HepG2 (cell line): ENCODE results near the gene DIP2C. TPM values are rescaled to one million over a fixed set of nuclear protein-coding genes. Genes with fewer than 3 reads are reported as not detected.

ENCODE experiments used
- ATAC-seq: fragments of 200-7000 bp; cut with Tn5 transposase; 3 replicates; pipeline ENCODE4 v1.9.1; 2020; ENCODE audit warnings: mild to moderate bottlenecking, moderate library complexity
- BruUV-seq: library from RNA; stranded (reverse); fragments of 400-500 nt; replicated peaks from 2 replicates; lab custom pipeline; 2021; lab: Mats Ljungman, UMichigan
- CTCF ChIA-PET: fragments of 300-600 bp; formaldehyde crosslinking; extraction: SDS; loops from one replicate; lab custom pipeline; 2021; ENCODE audit warnings: low total read pairs, inconsistent platforms, low intra/inter-chr PET ratio; lab: Yijun Ruan, JAX
- POLR2A ChIA-PET: fragments of 350-600 bp; sonication (Branson Sonifier 250); formaldehyde crosslinking; loops from one replicate; lab custom pipeline; 2020; ENCODE audit warnings: antibody characterized with exemption, inconsistent platforms; lab: Yijun Ruan, JAX
- DNase-seq: peaks from one replicate; pipeline ENCODE4 v3.0.0-alpha.2; 2015; ENCODE audit warnings: low spot score
- FAIRE-seq: peaks from 3 replicates; lab custom pipeline; 2011; peaks lifted over from hg19 to GRCh38; lab: Jason Lieb, UNC
- H2AFZ ChIP-seq: one replicate; pipeline ENCODE4 v1.6.1; 2011; ENCODE audit warnings: low read length, inconsistent platforms
- H3K27ac ChIP-seq: fragments of 300-600 bp; 3 replicates; pipeline ENCODE4 v1.8.0; 2011; ENCODE audit warnings: mixed run types, mild to moderate bottlenecking, mixed read lengths, low read length, inconsistent platforms; ENCODE audit not compliant: insufficient read depth; ENCODE audit errors: extremely low read length
- H3K27me3 ChIP-seq, 2 experiments: fragments of 200-600 bp in 1 of 2; 2 replicates in 1 of 2; 3 replicates in 1 of 2; pipeline versions ENCODE4 v1.6.0 to v1.8.0; 2011; ENCODE audit warnings: low read length in 2 of 2, mild to moderate bottlenecking in 2 of 2, moderate library complexity in 2 of 2, inconsistent platforms in 1 of 2; ENCODE audit not compliant: insufficient read depth in 2 of 2, control insufficient read depth in 1 of 2
- H3K36me3 ChIP-seq, 2 experiments: fragments of 200-600 bp in 1 of 2; replicated peaks in 1 of 2; 2 replicates in 1 of 2; 3 replicates in 1 of 2; pipeline versions ENCODE4 v1.5.1 to v1.8.0; 2011; ENCODE audit warnings: low read length in 2 of 2, inconsistent platforms in 1 of 2; ENCODE audit not compliant: insufficient read depth in 2 of 2, control insufficient read depth in 1 of 2
- H3K4me1 ChIP-seq: 2 replicates; pipeline ENCODE4 v1.5.1; 2012; ENCODE audit warnings: low read length, inconsistent platforms; ENCODE audit not compliant: insufficient read depth
- H3K4me2 ChIP-seq: 2 replicates; pipeline ENCODE4 v1.6.0; 2011; ENCODE audit warnings: low read depth, low read length, inconsistent platforms
- H3K4me3 ChIP-seq, 3 experiments: fragments of 200-600 bp in 1 of 3; sonication (generic), shearing (Covaris generic) in 1 of 3; replicated peaks in 1 of 3; 2 replicates each; pipeline ENCODE4 v1.5.1; 2011 to 2016; ENCODE audit warnings: low read length in 3 of 3, inconsistent platforms in 2 of 3, low read depth in 2 of 3, mild to moderate bottlenecking in 2 of 3, control low read depth in 1 of 3, mixed read lengths in 1 of 3; ENCODE audit not compliant: insufficient read depth in 1 of 3
- H3K79me2 ChIP-seq: one replicate; pipeline ENCODE4 v1.6.1; 2011; ENCODE audit warnings: low read length, inconsistent platforms; ENCODE audit not compliant: insufficient read depth
- H3K9ac ChIP-seq: 2 replicates; pipeline ENCODE4 v1.6.0; 2011; ENCODE audit warnings: mild to moderate bottlenecking, low read depth, low read length, inconsistent platforms; ENCODE audit not compliant: insufficient read depth
- H3K9me3 ChIP-seq: 2 replicates; pipeline ENCODE4 v1.5.1; 2012; ENCODE audit warnings: mild to moderate bottlenecking, low read length
- H4K20me1 ChIP-seq: 2 replicates; pipeline ENCODE4 v1.6.0; 2011; ENCODE audit warnings: inconsistent platforms, mild to moderate bottlenecking, low read length, moderate library complexity; ENCODE audit not compliant: insufficient read depth
- AHDC1 ChIP-seq: sonication (generic); formaldehyde crosslinking; IDR thresholded peaks from 2 replicates; pipeline ENCODE4 v1.5.1; 2020; ENCODE audit warnings: mild to moderate bottlenecking, missing genetic modification reagents, borderline replicate concordance
- CENPT ChIP-seq: sonication (generic); formaldehyde crosslinking; IDR thresholded peaks from 2 replicates; pipeline ENCODE4 v1.8.0; 2022; ENCODE audit warnings: low read depth, mild to moderate bottlenecking, moderate library complexity, missing genetic modification reagents
- CREB3 ChIP-seq: sonication (generic); formaldehyde crosslinking; IDR thresholded peaks from 2 replicates; pipeline ENCODE4 v1.5.0; 2020; ENCODE audit warnings: missing genetic modification reagents
- MXD3 ChIP-seq: IDR thresholded peaks from 2 replicates; pipeline ENCODE4 v1.6.1; 2016; ENCODE audit warnings: mild to moderate bottlenecking, missing biosample characterization, missing genetic modification reagents
- NAIF1 ChIP-seq: sonication (generic); formaldehyde crosslinking; IDR thresholded peaks from 2 replicates; pipeline ENCODE4 v1.5.0; 2020; ENCODE audit warnings: mild to moderate bottlenecking, missing genetic modification reagents, borderline replicate concordance
- SNAI1 ChIP-seq: sonication (generic); formaldehyde crosslinking; IDR thresholded peaks from 2 replicates; pipeline ENCODE4 v1.5.0; 2020; ENCODE audit warnings: mild to moderate bottlenecking, missing genetic modification reagents, borderline replicate concordance
- SSRP1 ChIP-seq: IDR thresholded peaks from 2 replicates; pipeline ENCODE4 v1.6.1; 2016; ENCODE audit warnings: control low read depth
- STAT5B ChIP-seq: sonication (generic); formaldehyde crosslinking; IDR thresholded peaks from 2 replicates; pipeline ENCODE4 v1.4.0; 2020; ENCODE audit warnings: missing genetic modification reagents
- ZNF281 ChIP-seq: sonication (generic); formaldehyde crosslinking; IDR thresholded peaks from 2 replicates; pipeline ENCODE4 v1.4.0; 2020; ENCODE audit warnings: missing genetic modification reagents, borderline replicate concordance
- ZNF3 ChIP-seq: IDR thresholded peaks from 2 replicates; pipeline ENCODE4 v1.7.0; 2017; ENCODE audit warnings: inconsistent platforms
- ZNF441 ChIP-seq: sonication (generic); formaldehyde crosslinking; IDR thresholded peaks from 2 replicates; pipeline ENCODE4 v1.7.0; 2021; ENCODE audit warnings: missing genetic modification reagents, borderline replicate concordance
- ZNF562 ChIP-seq: sonication (generic); formaldehyde crosslinking; IDR thresholded peaks from 2 replicates; pipeline ENCODE4 v1.8.0; 2022; ENCODE audit warnings: missing genetic modification reagents, borderline replicate concordance
- ZNF607 ChIP-seq: sonication (generic); formaldehyde crosslinking; IDR thresholded peaks from 2 replicates; pipeline ENCODE4 v1.5.1; 2020; ENCODE audit warnings: missing genetic modification reagents, mild to moderate bottlenecking, borderline replicate concordance
- ZSCAN31 ChIP-seq: sonication (generic); formaldehyde crosslinking; IDR thresholded peaks from 2 replicates; pipeline ENCODE4 v1.5.0; 2020; ENCODE audit warnings: low read depth, mild to moderate bottlenecking, missing genetic modification reagents
- WGBS: methylation state at CpG from one replicate; pipeline ENCODE4 v1.1.6; 2017; ENCODE audit warnings: low lambda C conversion rate; 5-methylcytosine and 5-hydroxymethylcytosine counted together
- in situ Hi-C: cut with HindIII; loops from 2 replicates; pipeline ENCODE4 v1.10.0; 2017; ENCODE audit warnings: low pct_unique_long_range_greater_than_20kb; ENCODE audit not compliant: extremely low pct_ligation_motif_present
- intact Hi-C: fragments of 100-400 bp; cut with micrococcal nuclease; formaldehyde crosslinking; loops from one replicate; pipeline ENCODE4 v1.10.0; 2022; ENCODE audit not compliant: unreplicated experiment
- polyA plus RNA-seq, 8 experiments: library from polyadenylated mRNA; depleted of rRNA in 3 of 8; stranded (reverse) in 7 of 8; unstranded in 1 of 8; fragments of >200 nt; fragmentation: Illumina TruSeq in 4 of 8; extraction: Trizol in 4 of 8; gene quantifications; 2 replicates each; pipeline versions ENCODE4 v1.2.1 to v1.2.3, GENCODE V29; 2011 to 2016; ENCODE audit warnings: low read depth in 4 of 8, missing spikeins in 1 of 8, mixed read lengths in 1 of 8; ENCODE audit not compliant: insufficient read depth in 1 of 8
- total RNA-seq, 5 experiments: library from RNA; depleted of rRNA; stranded (reverse); fragments of >200 nt; fragmentation: Illumina TruSeq; extraction: Trizol; gene quantifications; 2 replicates each; pipeline ENCODE4 v1.2.3, GENCODE V29; 2016; ENCODE audit warnings: low read depth in 1 of 5

Gene DIP2C
- total and polyA plus RNA-seq, 2 of the 13 experiments (the other 11 are each of a cell fraction or from before 2014, with no cell fraction given): 2.2 to 2.7 TPM

GRCh38 chr10:413662-414071 is 275.8 kb downstream of the DIP2C start:
- no TSS peak for BruUV-seq
- H3K27ac ChIP-seq: no peak overlapping the region
- no peaks in the 10 kb centered on the region for H4K20me1 ChIP-seq
- CTCF ChIA-PET: no interaction called here
- H3K4me3 ChIP-seq: no peak overlapping the region
- no peak overlapping the region for H2AFZ ChIP-seq
- H3K79me2 ChIP-seq: no peaks in the 10 kb centered on the region
- ATAC-seq (no peak), FAIRE-seq (no peak)
- H3K4me1 ChIP-seq: no peaks in the 10 kb centered on the region
- POLR2A ChIA-PET: no interaction called here
- peaks cover 0 to 15% of the 10 kb centered on the region in 2 experiments; a peak in 3 of 5 replicates for H3K36me3 ChIP-seq
- intact Hi-C loops: no loop called here
- no peak overlapping the region for H3K4me2 ChIP-seq
- TF ChIP-seq ZNF607 (CRISPR knock-in tag): no peak
- no peak for TF ChIP-seq NAIF1 (CRISPR knock-in tag)
- no peak for TF ChIP-seq ZNF281 (CRISPR knock-in tag)
- TF ChIP-seq ZNF441 (CRISPR knock-in tag): no peak
- TF ChIP-seq SSRP1: no peak
- no peak for TF ChIP-seq ZNF562 (CRISPR knock-in tag)
- no peak for TF ChIP-seq SNAI1 (CRISPR knock-in tag)
- TF ChIP-seq ZSCAN31 (CRISPR knock-in tag): no peak
- no peak for TF ChIP-seq CREB3 (CRISPR knock-in tag)
- TF ChIP-seq CENPT (CRISPR knock-in tag): no peak
- TF ChIP-seq MXD3 (CRISPR knock-in tag): no peak
- TF ChIP-seq STAT5B: no peak
- no peak for TF ChIP-seq AHDC1 (CRISPR knock-in tag)
- TF ChIP-seq ZNF3 (CRISPR knock-in tag): no peak
- TF ChIP-seq, all 625 proteins: peak for 0
- H3K27me3 ChIP-seq: no peaks in the 10 kb centered on the region
- H3K9ac ChIP-seq: no peak overlapping the region
- H3K9me3 ChIP-seq: no peaks in the 10 kb centered on the region
- WGBS: 95% methylated on average over 18 of the region's 26 CpGs
- in situ Hi-C loops: no loop called here
- no peak for DNase-seq
